Measurements from ENCODE around the gene C19orf81. TPM values are rescaled to one million over a fixed set of nuclear protein-coding genes. Genes with fewer than 3 reads are reported as not detected.

The C19orf81 gene
- polyA plus RNA-seq, 3 donors, result not detected

DNA sequence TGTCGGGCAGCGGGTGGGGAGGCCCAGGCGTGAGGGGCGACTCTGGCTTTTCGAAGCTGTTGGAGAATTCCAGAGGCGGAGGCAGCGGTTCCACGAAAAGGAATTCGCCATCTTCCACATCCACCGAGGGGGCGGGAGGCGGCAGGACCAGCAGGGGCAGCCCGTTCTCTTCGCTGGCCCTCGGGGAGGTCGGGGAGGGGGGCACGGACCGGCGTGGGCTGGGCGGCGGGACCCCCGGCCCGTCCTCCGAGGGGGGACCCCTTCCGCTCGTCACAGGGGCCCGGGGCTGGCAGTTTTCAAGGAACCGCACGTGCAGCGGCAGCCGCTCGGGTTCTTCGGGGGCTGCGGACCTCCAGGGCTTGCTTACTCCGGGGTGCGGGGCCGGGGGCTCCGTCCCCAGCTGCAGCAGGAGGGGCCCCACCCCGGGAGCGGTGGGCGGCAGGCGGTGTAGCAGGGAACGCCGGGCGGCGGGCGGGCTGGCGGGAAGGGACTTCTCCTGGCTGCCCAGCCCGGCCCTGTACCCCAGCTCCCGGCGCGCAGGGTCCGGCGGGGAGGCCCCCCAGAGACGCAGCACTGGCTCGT lies 18.0 kb downstream of the C19orf81 start:
- Mint-ChIP-seq H3K27me3 (ENCODE audit: low read depth in 3 of 3) (peaks cover 59 to 92% (median 69%) of the 10 kb centered on the region in 3 donors), H3K27ac (no peak overlapping the region), H3K36me3 (peaks cover 0 to 1% of the 10 kb centered on the region in 2 donors), H3K9me3 (peaks cover 0 to 24% (median 12%) of the 10 kb centered on the region in 7 donors), H3K4me3 (peak overlapping the region in 1 of 2 donors; percentile 21), H3K4me1 (no peaks in the 10 kb centered on the region)
- no peak for DNase-seq
- no peaks in the 10 kb centered on the region for H3K36me3 ChIP-seq (replicated peaks in 1 of 2; ENCODE audit: control insufficient read depth in 1 of 2, insufficient read depth in 2 of 2, low read length in 2 of 2)
- H3K79me2 ChIP-seq (ENCODE audit: insufficient read depth, low read length), result no peaks in the 10 kb centered on the region
- H2AFZ ChIP-seq (ENCODE audit: insufficient read depth, low read depth, low read length, poor library complexity, severe bottlenecking), result no peak overlapping the region
- H4K20me1 ChIP-seq (ENCODE audit: insufficient read depth, low read length), result no peaks in the 10 kb centered on the region
- 8% methylated on average over 51 of the region's 56 CpGs for WGBS (ENCODE audit: insufficient coverage)
- TF ChIP-seq, protein P1, sequence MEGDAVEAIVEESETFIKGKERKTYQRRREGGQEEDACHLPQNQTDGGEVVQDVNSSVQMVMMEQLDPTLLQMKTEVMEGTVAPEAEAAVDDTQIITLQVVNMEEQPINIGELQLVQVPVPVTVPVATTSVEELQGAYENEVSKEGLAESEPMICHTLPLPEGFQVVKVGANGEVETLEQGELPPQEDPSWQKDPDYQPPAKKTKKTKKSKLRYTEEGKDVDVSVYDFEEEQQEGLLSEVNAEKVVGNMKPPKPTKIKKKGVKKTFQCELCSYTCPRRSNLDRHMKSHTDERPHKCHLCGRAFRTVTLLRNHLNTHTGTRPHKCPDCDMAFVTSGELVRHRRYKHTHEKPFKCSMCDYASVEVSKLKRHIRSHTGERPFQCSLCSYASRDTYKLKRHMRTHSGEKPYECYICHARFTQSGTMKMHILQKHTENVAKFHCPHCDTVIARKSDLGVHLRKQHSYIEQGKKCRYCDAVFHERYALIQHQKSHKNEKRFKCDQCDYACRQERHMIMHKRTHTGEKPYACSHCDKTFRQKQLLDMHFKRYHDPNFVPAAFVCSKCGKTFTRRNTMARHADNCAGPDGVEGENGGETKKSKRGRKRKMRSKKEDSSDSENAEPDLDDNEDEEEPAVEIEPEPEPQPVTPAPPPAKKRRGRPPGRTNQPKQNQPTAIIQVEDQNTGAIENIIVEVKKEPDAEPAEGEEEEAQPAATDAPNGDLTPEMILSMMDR (IDR thresholded peaks at IDR 0.05), result no peak
- H3K27ac ChIP-seq (ENCODE audit: low read depth in 1 of 2, low read length in 2 of 2), result no peak overlapping the region
- H3K27me3 ChIP-seq (ENCODE audit: control insufficient read depth in 2 of 2, insufficient read depth in 2 of 2, low read length in 2 of 2), result peaks cover 27 to 54% of the 10 kb centered on the region in 2 donors
- no peaks in the 10 kb centered on the region for H3K9me3 ChIP-seq (replicated peaks in 1 of 2; ENCODE audit: control insufficient read depth in 1 of 2, insufficient read depth in 1 of 2, low read length in 2 of 2)
- no peaks in the 10 kb centered on the region for H3K4me1 ChIP-seq (ENCODE audit: control insufficient read depth in 1 of 2, insufficient read depth in 2 of 2, low read length in 2 of 2)
- no peak overlapping the region for H3K9ac ChIP-seq (ENCODE audit: insufficient read depth, low read length, poor library complexity, severe bottlenecking)
- H3K4me3 ChIP-seq (replicated peaks in 1 of 3; ENCODE audit: low read depth in 2 of 3, low read length in 3 of 3), result no peak overlapping the region
- intact Hi-C loops (cut with micrococcal nuclease), result loop anchor here in 1 of 2 donors (10.0 kb wide), 1 partner anchor 118 kb away; no protein-coding TSS in a partner anchor
- no peak overlapping the region for H3K4me2 ChIP-seq (replicated peaks; ENCODE audit: extremely low read depth, low read length, poor library complexity, severe bottlenecking)

DNA sequence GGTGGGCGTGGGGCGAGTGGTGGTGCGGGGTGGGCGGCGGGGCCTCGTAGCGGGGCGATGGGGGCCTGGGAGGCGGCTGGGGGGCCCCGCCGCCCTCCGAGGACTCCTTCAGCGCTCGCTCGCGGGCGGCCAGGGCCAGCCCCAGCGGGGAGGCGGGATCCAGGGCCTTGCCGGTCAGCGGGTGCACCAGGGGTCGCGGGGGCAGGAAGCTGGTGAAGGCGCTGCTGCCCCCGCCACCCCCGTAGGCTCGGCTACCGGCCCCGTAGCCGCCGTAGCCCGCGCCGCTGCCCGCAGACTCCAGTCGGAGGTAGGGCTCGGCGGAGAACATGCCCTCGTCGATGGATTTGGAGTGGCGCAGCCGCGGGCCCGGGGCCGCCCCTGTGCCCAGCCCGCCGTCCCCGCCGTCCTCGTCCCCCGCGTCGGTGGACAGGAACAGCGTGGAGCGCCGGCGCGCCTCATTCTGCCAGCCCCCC lies 18.6 kb downstream of the C19orf81 start:
- H2AFZ ChIP-seq (ENCODE audit: insufficient read depth, low read depth, low read length, poor library complexity, severe bottlenecking), result no peak overlapping the region
- Mint-ChIP-seq H3K36me3 (peaks cover 0 to 1% of the 10 kb centered on the region in 2 donors), H3K4me3 (no peak overlapping the region), H3K4me1 (no peaks in the 10 kb centered on the region), H3K27me3 (ENCODE audit: low read depth in 3 of 3) (peaks cover 58 to 94% (median 72%) of the 10 kb centered on the region in 3 donors), H3K9me3 (peaks cover 0 to 21% (median 12%) of the 10 kb centered on the region in 7 donors), H3K27ac (no peak overlapping the region)
- DNase-seq, result no peak
- TF ChIP-seq, protein P1 (IDR thresholded peaks at IDR 0.05), result no peak
- 8% methylated on average over 57 of the region's 58 CpGs for WGBS (ENCODE audit: insufficient coverage)
- no peak overlapping the region for H3K4me3 ChIP-seq (replicated peaks in 1 of 3; ENCODE audit: low read depth in 2 of 3, low read length in 3 of 3)
- intact Hi-C loops (cut with micrococcal nuclease), result loop anchor here (2.0 to 10.0 kb wide), 2 partner anchors 115 to 117 kb away; no protein-coding TSS in a partner anchor
- H3K27ac ChIP-seq (ENCODE audit: low read depth in 1 of 2, low read length in 2 of 2), result no peak overlapping the region
- H3K9ac ChIP-seq (ENCODE audit: insufficient read depth, low read length, poor library complexity, severe bottlenecking), result no peak overlapping the region
- no peaks in the 10 kb centered on the region for H3K36me3 ChIP-seq (replicated peaks in 1 of 2; ENCODE audit: control insufficient read depth in 1 of 2, insufficient read depth in 2 of 2, low read length in 2 of 2)
- no peaks in the 10 kb centered on the region for H3K9me3 ChIP-seq (replicated peaks in 1 of 2; ENCODE audit: control insufficient read depth in 1 of 2, insufficient read depth in 1 of 2, low read length in 2 of 2)
- peaks cover 27 to 58% of the 10 kb centered on the region in 2 donors for H3K27me3 ChIP-seq (ENCODE audit: control insufficient read depth in 2 of 2, insufficient read depth in 2 of 2, low read length in 2 of 2)
- no peak overlapping the region for H3K4me2 ChIP-seq (replicated peaks; ENCODE audit: extremely low read depth, low read length, poor library complexity, severe bottlenecking)
- H3K4me1 ChIP-seq (ENCODE audit: control insufficient read depth in 1 of 2, insufficient read depth in 2 of 2, low read length in 2 of 2), result no peaks in the 10 kb centered on the region
- H3K79me2 ChIP-seq (ENCODE audit: insufficient read depth, low read length), result no peaks in the 10 kb centered on the region
- H4K20me1 ChIP-seq (ENCODE audit: insufficient read depth, low read length), result no peaks in the 10 kb centered on the region

All from CD14-positive monocyte (primary cell).